ENCODE data around the gene PLIN5.

The PLIN5 gene

GRCh38 chr19:4521888-4522242 is 13.2 kb downstream of the PLIN5 start:
- no peak overlapping the region for H3K4me3 Mint-ChIP-seq
- no peak for DNase-seq
- H3K9me3 Mint-ChIP-seq = no peaks in the 10 kb centered on the region
- H3K27ac Mint-ChIP-seq = no peak overlapping the region
- no peaks in the 10 kb centered on the region for H3K4me1 Mint-ChIP-seq
- peaks cover 20% of the 10 kb centered on the region for H3K27me3 Mint-ChIP-seq
- ATAC-seq = no peak

DNA sequence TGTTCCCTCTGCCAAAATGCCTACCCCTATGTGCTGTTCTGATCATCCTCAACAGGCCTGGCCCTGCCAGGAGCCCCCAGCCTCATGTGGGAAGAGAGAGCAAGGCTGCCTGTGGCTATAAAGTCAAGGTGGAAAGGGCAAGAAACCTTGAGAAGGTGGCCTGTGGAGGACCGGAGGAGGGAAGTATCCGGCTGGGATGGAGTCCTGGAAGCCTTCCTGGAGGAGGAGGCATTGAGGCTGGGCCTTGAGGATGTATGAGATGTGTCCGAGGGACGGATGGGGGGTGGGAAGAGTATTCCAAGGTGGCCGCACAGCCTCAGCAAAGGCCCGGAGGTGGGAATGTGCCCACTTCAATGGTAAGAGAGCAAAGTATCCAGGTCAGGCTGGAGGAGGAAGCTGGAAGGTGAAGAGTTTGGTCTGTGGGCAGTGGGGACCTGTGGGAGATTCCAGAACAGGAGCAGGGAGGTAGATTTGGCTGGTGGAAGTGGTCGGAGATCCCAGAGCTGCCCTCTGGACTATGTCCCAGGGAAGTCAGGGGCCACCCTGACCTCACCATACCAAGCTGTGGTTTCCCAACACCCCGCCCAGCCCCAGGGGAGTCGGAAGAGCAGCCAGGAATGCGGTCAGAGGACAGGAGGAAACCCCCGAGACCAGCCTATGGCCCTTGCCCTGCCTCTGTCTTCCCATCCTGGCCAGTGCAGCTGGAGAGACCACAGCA is 13.7 kb downstream of the PLIN5 start:
- ATAC-seq = no peak
- peak overlapping the region in 1 of 2 donors; percentile 22 for H3K27ac Mint-ChIP-seq
- no peak overlapping the region for H3K4me3 Mint-ChIP-seq
- DNase-seq = no peak
- peaks cover 20% of the 10 kb centered on the region for H3K27me3 Mint-ChIP-seq
- no peaks in the 10 kb centered on the region for H3K9me3 Mint-ChIP-seq
- no peaks in the 10 kb centered on the region for H3K4me1 Mint-ChIP-seq

DNA sequence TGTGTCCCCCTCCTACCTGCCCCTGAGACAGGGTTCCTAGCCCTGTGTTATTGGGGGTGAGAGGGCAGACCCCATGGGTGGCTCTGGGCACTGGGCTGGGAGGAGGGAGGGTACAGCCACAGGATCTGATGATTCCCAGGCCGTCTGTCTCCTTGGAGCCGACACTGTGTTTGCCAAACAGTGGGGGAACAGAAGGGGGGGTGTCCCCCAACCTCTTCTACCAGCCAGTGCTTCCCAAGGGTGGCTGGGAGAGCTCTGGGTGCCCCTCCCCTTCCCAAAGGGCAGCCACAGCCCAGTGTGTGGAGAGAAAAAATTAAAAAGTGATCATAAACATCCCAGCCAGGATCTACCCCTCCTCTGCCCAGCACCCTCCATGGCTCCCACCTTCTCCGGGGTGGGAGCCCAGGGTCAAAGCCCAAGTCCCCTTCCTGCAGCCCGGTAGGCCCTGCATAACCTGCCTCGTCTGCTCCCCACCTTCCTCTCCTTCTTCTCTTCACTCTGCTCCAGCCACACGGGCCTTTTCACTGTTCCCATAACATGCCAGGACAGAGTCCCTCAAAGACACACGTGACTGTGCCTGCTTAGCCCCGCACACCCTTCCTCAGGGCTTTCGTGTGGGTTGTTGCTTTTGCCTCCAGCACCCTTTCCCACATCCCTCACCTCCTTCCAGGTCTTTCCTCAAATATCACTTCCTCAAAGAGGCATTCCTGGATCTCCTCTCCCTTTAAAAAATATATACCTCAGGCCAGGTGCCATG is 15.3 kb downstream of the PLIN5 start:
- Mint-ChIP-seq H3K4me3 (no peak overlapping the region), H3K27me3 (peaks cover 20% of the 10 kb centered on the region), H3K9me3 (no peaks in the 10 kb centered on the region), H3K4me1 (no peaks in the 10 kb centered on the region), H3K27ac (peak overlapping the region in 1 of 2 donors; percentile 5)
- DNase-seq = no peak
- ATAC-seq = no peak

DNA sequence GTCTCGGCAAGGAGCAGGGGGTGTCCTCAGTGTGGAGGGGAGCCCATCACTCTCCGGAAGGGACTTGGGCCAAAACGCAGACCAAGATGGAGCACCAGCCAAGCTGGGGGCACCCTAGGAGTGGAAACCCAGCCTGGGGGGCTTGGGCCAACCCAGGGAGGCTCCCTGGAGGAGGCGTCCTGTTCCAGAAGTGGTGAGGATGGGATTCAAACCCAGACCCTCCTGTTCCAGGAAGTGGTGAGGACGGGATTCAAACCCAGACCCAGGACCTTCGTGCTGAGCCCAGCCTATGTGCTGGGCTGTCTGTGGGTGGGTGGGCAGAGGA is 15.9 kb downstream of the PLIN5 start:
- no peak for DNase-seq
- Mint-ChIP-seq H3K27ac (no peak overlapping the region), H3K27me3 (peaks cover 20% of the 10 kb centered on the region), H3K4me3 (no peak overlapping the region), H3K4me1 (no peaks in the 10 kb centered on the region), H3K9me3 (no peaks in the 10 kb centered on the region)
- no peak for ATAC-seq

DNA sequence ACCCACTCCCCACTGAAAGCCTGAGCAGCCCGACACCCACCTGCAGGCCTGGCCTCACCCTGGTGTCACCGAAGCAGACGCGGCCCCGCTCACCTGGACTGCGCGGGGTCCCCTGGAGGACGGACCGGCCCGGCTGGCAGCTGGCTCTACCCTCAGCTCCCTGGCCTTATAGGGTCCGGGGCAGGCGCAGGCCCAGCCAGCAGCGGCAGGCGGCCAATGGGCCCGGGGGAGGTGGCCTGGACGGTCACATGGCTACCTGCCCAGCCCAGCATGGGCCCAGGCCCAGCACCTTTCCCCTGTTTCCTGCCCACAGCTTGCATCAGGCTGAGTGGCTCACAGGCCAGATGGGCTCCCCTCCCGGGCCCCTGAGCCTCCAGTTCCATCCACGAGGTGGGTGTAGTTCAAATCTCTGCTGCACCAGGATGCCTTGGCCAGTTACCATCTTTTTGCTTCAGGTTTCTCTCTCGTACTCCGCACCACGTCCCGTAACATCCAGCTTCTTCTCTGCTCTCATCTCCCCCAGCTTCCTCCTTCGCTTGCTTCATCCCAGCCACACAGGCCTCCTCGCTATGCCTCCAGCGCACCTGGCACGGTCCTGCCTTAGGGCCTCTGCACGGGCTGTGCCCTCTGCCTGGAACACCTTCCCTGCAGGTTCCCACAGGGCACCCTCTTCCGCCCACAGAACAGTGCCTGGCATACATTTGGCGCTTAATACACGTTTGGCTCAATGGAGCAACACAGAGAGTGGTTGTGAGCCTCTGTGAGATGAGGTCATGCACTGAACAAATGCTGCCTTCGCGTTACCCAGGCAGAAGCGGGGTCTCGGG is 16.5 kb downstream of the PLIN5 start, which contains the start of gene PLIN4:
Gene PLIN4, minus strand, starts transcription at position 142 of the 827 bp plus-strand sequence. CDS start 214 bp downstream, outside the sequence.
- ATAC-seq = no peak
- Mint-ChIP-seq H3K4me3 (no peak within 1 kb of the TSS), H3K27ac (peak within 1 kb of the TSS in 1 of 2 donors; percentile 27), H3K27me3 (peaks cover 26% of the 10 kb centered on the region), H3K9me3 (no peaks in the 10 kb centered on the region), H3K4me1 (no peaks in the 10 kb centered on the region)
- DNase-seq = no peak

- no peaks in the 10 kb centered on the region for H3K9me3 Mint-ChIP-seq
- peaks cover 29% of the 10 kb centered on the region for H3K27me3 Mint-ChIP-seq
- DNase-seq = no peak
Observed at GRCh38 chr19:4517451-4518057, 17.5 kb downstream of the PLIN5 start.

DNA sequence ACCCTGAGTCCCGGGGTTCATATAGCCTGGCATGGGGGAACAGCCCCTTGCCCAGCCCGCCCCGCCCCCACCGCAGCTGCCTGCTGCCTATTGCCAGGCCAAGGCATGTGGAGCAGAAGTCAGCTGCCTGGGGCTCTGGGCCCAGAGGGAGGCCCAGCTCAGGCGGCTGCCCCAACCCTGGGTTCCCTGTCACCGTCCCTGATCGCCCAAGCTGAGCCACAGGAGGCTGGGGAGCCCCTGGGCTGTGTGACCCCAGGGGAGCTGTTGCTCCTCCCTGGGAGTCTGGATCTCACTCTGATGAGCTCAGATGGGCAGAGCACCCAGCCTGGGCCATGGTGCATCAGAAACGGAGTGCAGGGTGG is 18.1 kb downstream of the PLIN5 start:
- no peaks in the 10 kb centered on the region for H3K4me1 Mint-ChIP-seq
- no peaks in the 10 kb centered on the region for H3K9me3 Mint-ChIP-seq
- no peak for DNase-seq
- ATAC-seq = peak; percentile 17
- no peak overlapping the region for H3K27ac Mint-ChIP-seq
- H3K4me3 Mint-ChIP-seq = no peak overlapping the region
- peaks cover 29% of the 10 kb centered on the region for H3K27me3 Mint-ChIP-seq

More at GRCh38 chr19:4517451-4518057, 17.5 kb downstream of the PLIN5 start:
- Mint-ChIP-seq H3K4me3 (no peak overlapping the region), H3K27ac (peak overlapping the region in 1 of 2 donors; percentile 27), H3K4me1 (no peaks in the 10 kb centered on the region)
- ATAC-seq = no peak

DNA sequence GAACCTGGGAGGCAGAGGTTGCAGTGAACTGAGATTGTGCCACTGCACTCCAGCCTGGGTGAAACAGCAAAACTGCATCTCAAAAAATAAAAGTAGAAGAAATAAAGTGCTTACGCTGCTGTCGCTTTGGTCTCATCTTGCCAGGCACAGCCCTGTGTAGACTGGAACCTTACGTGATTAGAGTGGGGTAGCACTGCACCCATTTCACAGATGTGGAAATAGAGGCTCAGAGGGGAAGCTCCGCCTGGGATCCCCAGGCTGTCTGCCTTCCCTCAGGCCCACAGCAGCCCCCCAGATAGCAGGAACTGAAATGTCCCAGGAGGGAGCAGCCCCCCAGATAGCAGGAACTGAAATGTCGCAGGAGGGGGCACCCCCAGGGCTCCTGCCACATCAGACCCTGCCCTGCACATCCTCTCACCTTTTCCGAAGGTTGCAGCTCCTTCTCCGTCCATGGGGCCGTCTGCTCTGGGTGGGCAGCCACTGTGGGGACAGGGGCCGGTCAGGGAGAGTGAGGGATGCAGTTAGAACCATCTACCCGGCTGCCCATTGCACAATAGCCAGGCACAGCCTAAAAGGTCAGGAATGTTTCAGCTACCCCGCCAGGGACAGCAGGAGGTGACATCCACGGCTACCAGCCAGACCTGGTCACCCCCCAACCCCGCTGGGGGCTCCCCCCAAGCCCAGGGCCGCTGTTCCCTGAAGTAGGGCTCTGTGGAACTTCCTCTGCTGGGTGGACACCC is 18.7 kb downstream of the PLIN5 start:
- H3K27ac Mint-ChIP-seq = peak overlapping the region in 1 of 2 donors; percentile 12
- no peak for DNase-seq
- peak; percentile 7 for ATAC-seq

GRCh38 chr19:4515732-4516131 is 19.3 kb downstream of the PLIN5 start:
- H3K27me3 Mint-ChIP-seq = peaks cover 22% of the 10 kb centered on the region
- no peaks in the 10 kb centered on the region for H3K9me3 Mint-ChIP-seq
- no peak for DNase-seq
- H3K27ac Mint-ChIP-seq = no peak overlapping the region
- no peaks in the 10 kb centered on the region for H3K4me1 Mint-ChIP-seq
- no peak overlapping the region for H3K4me3 Mint-ChIP-seq
- no peak for ATAC-seq

More for the DNA sequence above, 18.7 kb downstream of the PLIN5 start:
- Mint-ChIP-seq H3K9me3 (no peaks in the 10 kb centered on the region), H3K27me3 (peaks cover 28% of the 10 kb centered on the region), H3K4me1 (no peaks in the 10 kb centered on the region), H3K4me3 (no peak overlapping the region)

- no peak for DNase-seq
- Mint-ChIP-seq H3K9me3 (no peaks in the 10 kb centered on the region), H3K27ac (peak overlapping the region in 1 of 2 donors; percentile 72), H3K27me3 (peaks cover 15% of the 10 kb centered on the region), H3K4me3 (no peak overlapping the region), H3K4me1 (no peaks in the 10 kb centered on the region)
- ATAC-seq = no peak
Observed at GRCh38 chr19:4513248-4513647, 21.8 kb downstream of the PLIN5 start.

DNA sequence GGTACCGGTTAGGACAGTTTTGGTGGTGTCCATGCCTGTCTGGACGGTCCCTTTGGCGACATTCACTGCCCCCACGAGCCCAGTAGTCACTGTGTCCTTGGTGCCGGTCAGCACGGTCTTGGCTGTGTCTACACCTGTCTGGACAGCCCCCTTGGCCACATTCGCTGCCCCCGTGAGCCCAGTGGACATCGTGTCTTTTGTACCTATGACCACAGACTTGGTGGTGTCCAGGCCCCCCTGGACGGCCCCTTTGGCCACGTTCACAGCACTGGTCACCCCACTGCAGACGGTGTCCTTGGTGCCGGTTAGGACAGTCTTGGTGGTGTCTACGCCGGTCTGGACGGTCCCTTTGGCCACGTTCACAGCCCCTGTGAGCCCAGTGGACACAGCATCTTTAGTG is 23.0 kb downstream of the PLIN5 start:
- no peaks in the 10 kb centered on the region for H3K9me3 Mint-ChIP-seq
- no peak overlapping the region for H3K27ac Mint-ChIP-seq
- ATAC-seq = no peak
- DNase-seq = no peak
- peaks cover 8% of the 10 kb centered on the region for H3K27me3 Mint-ChIP-seq
- no peak overlapping the region for H3K4me3 Mint-ChIP-seq
- H3K4me1 Mint-ChIP-seq = no peaks in the 10 kb centered on the region

- Mint-ChIP-seq H3K9me3 (no peaks in the 10 kb centered on the region), H3K4me3 (no peak overlapping the region), H3K4me1 (peaks cover 4% of the 10 kb centered on the region), H3K27ac (no peak overlapping the region), H3K27me3 (peaks cover 8% of the 10 kb centered on the region)
- DNase-seq (no peak), ATAC-seq (no peak)
Observed at GRCh38 chr19:4511300-4512054, 23.5 kb downstream of the PLIN5 start.

GRCh38 chr19:4510435-4511255 is 24.4 kb downstream of the PLIN5 start:
- ATAC-seq (peak; percentile 25), DNase-seq (no peak)
- H3K27ac Mint-ChIP-seq = no peak overlapping the region
- H3K4me1 Mint-ChIP-seq = peaks cover 10% of the 10 kb centered on the region
- H3K9me3 Mint-ChIP-seq = no peaks in the 10 kb centered on the region
- H3K4me3 Mint-ChIP-seq = no peak overlapping the region
- H3K27me3 Mint-ChIP-seq = peaks cover 8% of the 10 kb centered on the region

GRCh38 chr19:4508698-4509097 is 26.3 kb downstream of the PLIN5 start:
- H3K9me3 Mint-ChIP-seq = no peaks in the 10 kb centered on the region
- ATAC-seq = no peak
- H3K27me3 Mint-ChIP-seq = peaks cover 4% of the 10 kb centered on the region
- DNase-seq = no peak
- peaks cover 10% of the 10 kb centered on the region for H3K4me1 Mint-ChIP-seq
- no peak overlapping the region for H3K4me3 Mint-ChIP-seq
- H3K27ac Mint-ChIP-seq = peak overlapping the region in 1 of 2 donors; percentile 43

All from stimulated activated naive CD8-positive, alpha-beta T cell treated with anti-CD3 and anti-CD28 coated beads, Interleukin-15, amount 100 ng/mL, for 72 hours (primary cell).